Naive thymus-derived CD4-positive, alpha-beta T cell (primary cell): ENCODE data around the gene ZNF213. TPM values are rescaled to one million over a fixed set of nuclear protein-coding genes. Genes with fewer than 3 reads are reported as not detected.

Source experiments
- ATAC-seq: fragments of 150-1000 bp; cut with Tn5 transposase; 2 replicates; pipeline ENCODE4 v1.10.0; 2021; ENCODE audit warnings: mild to moderate bottlenecking, moderate library complexity
- CTCF ChIA-PET: fragments of 350-600 bp; sonication (Branson Sonifier 250); formaldehyde crosslinking; loops from one replicate; lab custom pipeline; 2021; ENCODE audit warnings: antibody characterized with exemption; lab: Charles Lee
- POLR2A ChIA-PET: fragments of 350-600 bp; sonication (Branson Sonifier 250); formaldehyde crosslinking; loops from one replicate; lab custom pipeline; 2021; ENCODE audit warnings: antibody characterized with exemption, inconsistent platforms; lab: Charles Lee
- DNase-seq, 9 donors: peaks; one replicate each; pipeline versions ENCODE4 v3.0.0 to v3.0.0-alpha.2; 2020 to 2022; ENCODE audit warnings: mixed read lengths in 1 of 9
- H3K27ac ChIP-seq: one replicate; pipeline ENCODE4 v1.7.0; 2013; ENCODE audit warnings: mild to moderate bottlenecking, low read depth, low read length, moderate library complexity
- H3K27me3 ChIP-seq, 2 donors: one replicate each; pipeline ENCODE4 v1.7.0; 2013; ENCODE audit warnings: low read length in 2 of 2, mild to moderate bottlenecking in 2 of 2, moderate library complexity in 2 of 2; ENCODE audit not compliant: control insufficient read depth in 2 of 2, insufficient read depth in 2 of 2
- H3K36me3 ChIP-seq, 3 experiments: 1 replicate in 2 of 3; 2 replicates in 1 of 3; pipeline ENCODE4 v1.7.0; 2013; ENCODE audit warnings: low read length in 3 of 3, mild to moderate bottlenecking in 3 of 3, moderate library complexity in 1 of 3; ENCODE audit not compliant: insufficient read depth in 3 of 3, control insufficient read depth in 2 of 3
- H3K4me1 ChIP-seq, 2 donors: one replicate each; pipeline ENCODE4 v1.7.0; 2013; ENCODE audit warnings: low read length in 2 of 2, mild to moderate bottlenecking in 2 of 2, moderate library complexity in 1 of 2; ENCODE audit not compliant: control insufficient read depth in 2 of 2, insufficient read depth in 2 of 2
- H3K4me3 ChIP-seq: 2 replicates; pipeline ENCODE4 v1.7.0; 2013; ENCODE audit warnings: mild to moderate bottlenecking, low read length
- H3K9me3 ChIP-seq, 3 experiments: 1 replicate in 2 of 3; 2 replicates in 1 of 3; pipeline ENCODE4 v1.7.0; 2013; ENCODE audit warnings: low read length in 3 of 3; ENCODE audit not compliant: control insufficient read depth in 2 of 3
- H3K27ac Mint-ChIP-seq, 9 donors: one replicate each; pipeline ENCODE4 v1.8.0; 2020 to 2022; ENCODE audit warnings: mixed read lengths in 9 of 9, mild to moderate bottlenecking in 8 of 9, moderate library complexity in 5 of 9, inconsistent platforms in 2 of 9
- H3K27me3 Mint-ChIP-seq, 5 donors: one replicate each; pipeline ENCODE4 v1.8.0; 2021 to 2022; ENCODE audit warnings: mixed read lengths in 5 of 5, mild to moderate bottlenecking in 1 of 5
- H3K36me3 Mint-ChIP-seq, 5 donors: one replicate each; pipeline ENCODE4 v1.8.0; 2020 to 2022; ENCODE audit warnings: mixed read lengths in 5 of 5, mild to moderate bottlenecking in 3 of 5, inconsistent platforms in 1 of 5
- H3K4me1 Mint-ChIP-seq, 7 donors: one replicate each; pipeline ENCODE4 v1.8.0; 2020 to 2022; ENCODE audit warnings: mixed read lengths in 7 of 7, mild to moderate bottlenecking in 3 of 7, inconsistent platforms in 1 of 7
- H3K4me3 Mint-ChIP-seq, 10 donors: one replicate each; pipeline ENCODE4 v1.8.0; 2020 to 2022; ENCODE audit warnings: mild to moderate bottlenecking in 10 of 10, mixed read lengths in 10 of 10, moderate library complexity in 6 of 10, inconsistent platforms in 2 of 10
- H3K9me3 Mint-ChIP-seq, 11 donors: one replicate each; pipeline ENCODE4 v1.8.0; 2020 to 2022; ENCODE audit warnings: mixed read lengths in 11 of 11, mild to moderate bottlenecking in 4 of 11, inconsistent platforms in 1 of 11, moderate library complexity in 1 of 11
- intact Hi-C, 2 donors: fragments of 100-400 bp; cut with micrococcal nuclease; formaldehyde crosslinking; loops; one replicate each; pipeline ENCODE4 v1.15.1; 2023
- polyA plus RNA-seq, 2 donors: library from polyadenylated mRNA; unstranded; fragments of 300-500 nt; fragmentation: Illumina TruSeq; gene quantifications; one replicate each; pipeline ENCODE4 v1.2.3, GENCODE V29; 2021
- total RNA-seq, 6 experiments: library from RNA in 5 of 6; stranded (reverse) in 5 of 6; gene quantifications; 1 replicate in 5 of 6; 2 replicates in 1 of 6; pipeline ENCODE4 v1.2.3 and lab custom pipeline; 2021 to 2026

The ZNF213 gene
- total and polyA plus RNA-seq, 7 experiments from 2014 or later, result 1.7 to 14.0 (median 6.5) TPM

DNA sequence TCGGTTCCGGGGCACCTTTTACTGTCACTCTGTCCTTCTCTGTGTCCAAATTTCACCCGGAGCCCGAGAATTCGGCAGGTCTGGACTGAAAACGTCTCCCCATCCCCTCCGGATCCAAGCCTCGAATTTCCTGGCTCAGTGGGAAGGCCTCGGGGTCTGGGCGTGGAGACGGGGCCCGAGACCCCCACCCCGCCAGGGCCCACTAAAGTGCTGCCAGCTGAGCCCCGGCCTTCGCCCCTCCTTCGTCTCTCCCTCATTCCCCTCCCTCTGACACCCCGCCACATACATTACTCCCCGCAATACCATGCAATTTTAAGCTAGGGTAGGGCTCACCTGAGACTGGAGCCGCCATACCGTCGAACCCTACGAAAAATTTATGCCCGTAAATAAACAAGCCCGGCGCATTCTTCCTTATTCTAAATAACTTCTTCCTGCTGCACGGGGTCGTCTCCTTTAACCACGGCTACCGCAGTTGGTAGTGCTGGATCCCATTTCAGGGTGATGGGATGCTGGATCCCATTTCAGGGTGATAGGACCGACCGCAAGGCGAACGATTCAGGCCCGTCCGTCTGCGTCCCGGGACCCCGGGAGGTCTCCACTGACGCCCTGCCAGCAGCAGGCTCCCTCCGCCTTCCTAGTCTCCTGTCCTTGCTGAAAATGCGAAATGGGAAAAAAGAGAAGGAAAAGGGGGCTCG is 48.8 kb downstream of the ZNF213 start:
- ATAC-seq (no peak), DNase-seq (no peak)
- H3K4me3 ChIP-seq, result peak overlapping the region; percentile 58
- Mint-ChIP-seq H3K9me3 (peaks cover 0 to 23% (median 5%) of the 10 kb centered on the region in 11 donors), H3K4me3 (peak overlapping the region; percentile 66 to 86 (median 79)), H3K27ac (peak overlapping the region in 6 of 9 donors; percentile 6 to 69 (median 40)), H3K4me1 (peaks cover 31 to 43% (median 32%) of the 10 kb centered on the region in 7 donors), H3K27me3 (peaks cover 79 to 87% (median 83%) of the 10 kb centered on the region in 5 donors), H3K36me3 (peaks cover 0 to 13% (median 4%) of the 10 kb centered on the region in 5 donors)
- intact Hi-C loops, result loop anchor here (1.0 to 5.0 kb wide), 7 partner anchors 9 to 317 kb away; partner anchors contain the start of genes NAA60 (in 1 of the 2), ZNF263 (in 1 of the 2) and ZNF597 (in 1 of the 2)
- H3K27ac ChIP-seq, result no peak overlapping the region
- ChIA-PET POLR2A (interaction anchor here (0.6 to 3.6 kb wide), 14 partner anchors 11 to 330 kb away, joined by 3 to 23 read pairs (median 4); partner anchors contain the start of genes ZNF174, ZNF213 and ZNF263), CTCF (interaction anchor here (0.6 to 1.5 kb wide), 5 partner anchors 36 to 317 kb away, joined by 3 to 5 read pairs (median 3); partner anchors contain the start of gene CLUAP1)
- H3K4me1 ChIP-seq, result peaks cover 14 to 22% of the 10 kb centered on the region in 2 donors
- H3K9me3 ChIP-seq, result no peaks in the 10 kb centered on the region
- H3K27me3 ChIP-seq, result peaks cover 4 to 26% of the 10 kb centered on the region in 2 donors
- no peaks in the 10 kb centered on the region for H3K36me3 ChIP-seq

GRCh38 chr16:3186946-3187690 is 52.3 kb downstream of the ZNF213 start:
- peak overlapping the region in 2 of 10 donors; percentile 18 to 19 for H3K4me3 Mint-ChIP-seq
- ChIA-PET CTCF (no interaction called here), POLR2A (interaction anchor here (0.6 to 1.3 kb wide), 3 partner anchors 29 to 212 kb away, joined by 3 to 6 read pairs (median 3); no protein-coding TSS in a partner anchor)
- no peaks in the 10 kb centered on the region for H3K36me3 ChIP-seq
- peak overlapping the region in 4 of 9 donors; percentile 53 to 92 (median 77) for H3K27ac Mint-ChIP-seq
- DNase-seq (no peak), ATAC-seq (no peak)
- peaks cover 76 to 87% (median 81%) of the 10 kb centered on the region in 5 donors for H3K27me3 Mint-ChIP-seq
- peaks cover 46 to 62% (median 56%) of the 10 kb centered on the region in 7 donors for H3K4me1 Mint-ChIP-seq
- no peak overlapping the region for H3K4me3 ChIP-seq
- peaks cover 33 to 38% of the 10 kb centered on the region in 2 donors for H3K4me1 ChIP-seq
- intact Hi-C loops, result loop anchor here in 1 of 2 donors (2.0 to 5.0 kb wide), 3 partner anchors 35 to 78 kb away; no protein-coding TSS in a partner anchor
- no peak overlapping the region for H3K27ac ChIP-seq
- peaks cover 0 to 31% (median 8%) of the 10 kb centered on the region in 11 donors for H3K9me3 Mint-ChIP-seq
- no peaks in the 10 kb centered on the region for H3K9me3 ChIP-seq
- peaks cover 23 to 35% of the 10 kb centered on the region in 2 donors for H3K27me3 ChIP-seq
- peaks cover 0 to 24% (median 6%) of the 10 kb centered on the region in 5 donors for H3K36me3 Mint-ChIP-seq

DNA sequence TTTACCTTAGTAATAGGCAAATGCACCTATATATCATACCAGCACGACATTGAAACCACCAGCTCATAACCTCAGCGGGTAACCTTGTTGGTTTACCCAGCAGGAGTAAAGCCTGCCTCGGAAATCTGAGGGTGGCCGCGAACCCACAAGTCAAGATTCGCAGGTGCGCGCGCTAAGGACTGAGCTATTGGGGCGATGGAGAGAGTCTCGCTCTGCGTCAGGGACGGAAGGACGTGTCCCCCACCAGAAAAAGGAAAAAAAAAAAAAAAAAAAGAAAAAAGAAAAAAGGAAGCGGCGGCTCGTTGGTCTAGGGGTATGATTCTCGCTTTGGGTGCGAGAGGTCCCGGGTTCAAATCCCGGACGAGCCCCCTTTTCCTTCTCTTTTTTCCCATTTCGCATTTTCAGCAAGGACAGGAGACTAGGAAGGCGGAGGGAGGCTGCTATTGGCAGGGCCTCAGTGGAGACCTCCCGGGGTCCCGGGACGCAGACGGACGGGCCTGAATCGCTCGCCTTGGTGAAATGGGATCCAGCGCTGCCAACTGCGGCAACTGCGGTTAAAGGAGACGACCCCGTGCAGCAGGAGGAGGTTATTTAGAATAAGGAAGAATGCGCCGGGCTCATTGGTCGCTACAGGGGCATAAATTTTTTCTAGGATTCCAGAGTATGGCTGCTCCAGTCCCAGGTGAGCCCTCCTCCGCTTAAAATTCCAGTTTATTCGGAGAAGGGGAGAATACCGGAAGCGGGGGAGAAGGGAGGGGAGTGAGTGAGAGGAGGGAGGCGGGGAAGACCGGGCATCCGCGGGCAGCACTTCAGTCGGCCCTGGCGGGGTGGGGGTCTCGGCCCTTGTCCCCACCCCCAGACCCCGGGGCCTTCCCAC is 53.2 kb downstream of the ZNF213 start, which contains the start of gene OR1F1:
Gene OR1F1 (plus strand): TSS at position 407 of the 877 bp plus-strand sequence.
- Histone ChIP-seq H3K9me3 (no peaks in the 10 kb centered on the region), H3K36me3 (no peaks in the 10 kb centered on the region), H3K4me3 (peak within 1 kb of the TSS; percentile 6), H3K4me1 (peaks cover 29 to 32% of the 10 kb centered on the region in 2 donors), H3K27ac (no peak within 1 kb of the TSS), H3K27me3 (peaks cover 23 to 28% of the 10 kb centered on the region in 2 donors)
- Mint-ChIP-seq H3K4me3 (peak within 1 kb of the TSS; percentile 59 to 86 (median 80)), H3K9me3 (peaks cover 0 to 34% (median 8%) of the 10 kb centered on the region in 11 donors), H3K27ac (peak within 1 kb of the TSS in 8 of 9 donors; percentile 49 to 92 (median 74)), H3K36me3 (peaks cover 0 to 25% (median 6%) of the 10 kb centered on the region in 5 donors), H3K4me1 (peaks cover 41 to 55% (median 50%) of the 10 kb centered on the region in 7 donors), H3K27me3 (peaks cover 70 to 82% (median 75%) of the 10 kb centered on the region in 5 donors)
- ChIA-PET POLR2A (interaction anchor here (0.6 to 1.3 kb wide), 5 partner anchors 14 to 211 kb away, joined by 3 to 6 read pairs (median 3); no protein-coding TSS in a partner anchor), CTCF (no interaction called here)
- intact Hi-C loops, result loop anchor here (2.0 to 5.0 kb wide), 6 partner anchors 17 to 77 kb away; partner anchors contain the start of gene ZNF200 (in 1 of the 2)
- ATAC-seq (peak; percentile 66), DNase-seq (peak in 7 of 9 donors; percentile 18 to 62 (median 46))

GRCh38 chr16:3188675-3188924 is 53.8 kb downstream of the ZNF213 start:
- Histone ChIP-seq H3K9me3 (no peaks in the 10 kb centered on the region), H3K4me1 (peaks cover 24 to 27% of the 10 kb centered on the region in 2 donors), H3K27me3 (peaks cover 28 to 29% of the 10 kb centered on the region in 2 donors), H3K27ac (no peak overlapping the region), H3K36me3 (no peaks in the 10 kb centered on the region), H3K4me3 (peak overlapping the region; percentile 6)
- Mint-ChIP-seq H3K27me3 (peaks cover 65 to 76% (median 72%) of the 10 kb centered on the region in 5 donors), H3K9me3 (peaks cover 0 to 34% (median 8%) of the 10 kb centered on the region in 11 donors), H3K4me3 (peak overlapping the region in 8 of 10 donors; percentile 71 to 84 (median 78)), H3K36me3 (peaks cover 0 to 25% (median 6%) of the 10 kb centered on the region in 5 donors), H3K27ac (peak overlapping the region in 2 of 9 donors; percentile 23 to 74), H3K4me1 (peaks cover 36 to 49% (median 44%) of the 10 kb centered on the region in 7 donors)
- ChIA-PET CTCF (no interaction called here), POLR2A (interaction anchor here (0.8 to 1.5 kb wide), 7 partner anchors 15 to 114 kb away, joined by 3 to 6 read pairs (median 4); partner anchors contain the start of gene ZNF200)
- ATAC-seq (no peak), DNase-seq (no peak)
- intact Hi-C loops, result loop anchor here (2.0 to 5.0 kb wide), 5 partner anchors 18 to 46 kb away; partner anchors contain the start of gene ZNF200 (in 1 of the 2)

DNA sequence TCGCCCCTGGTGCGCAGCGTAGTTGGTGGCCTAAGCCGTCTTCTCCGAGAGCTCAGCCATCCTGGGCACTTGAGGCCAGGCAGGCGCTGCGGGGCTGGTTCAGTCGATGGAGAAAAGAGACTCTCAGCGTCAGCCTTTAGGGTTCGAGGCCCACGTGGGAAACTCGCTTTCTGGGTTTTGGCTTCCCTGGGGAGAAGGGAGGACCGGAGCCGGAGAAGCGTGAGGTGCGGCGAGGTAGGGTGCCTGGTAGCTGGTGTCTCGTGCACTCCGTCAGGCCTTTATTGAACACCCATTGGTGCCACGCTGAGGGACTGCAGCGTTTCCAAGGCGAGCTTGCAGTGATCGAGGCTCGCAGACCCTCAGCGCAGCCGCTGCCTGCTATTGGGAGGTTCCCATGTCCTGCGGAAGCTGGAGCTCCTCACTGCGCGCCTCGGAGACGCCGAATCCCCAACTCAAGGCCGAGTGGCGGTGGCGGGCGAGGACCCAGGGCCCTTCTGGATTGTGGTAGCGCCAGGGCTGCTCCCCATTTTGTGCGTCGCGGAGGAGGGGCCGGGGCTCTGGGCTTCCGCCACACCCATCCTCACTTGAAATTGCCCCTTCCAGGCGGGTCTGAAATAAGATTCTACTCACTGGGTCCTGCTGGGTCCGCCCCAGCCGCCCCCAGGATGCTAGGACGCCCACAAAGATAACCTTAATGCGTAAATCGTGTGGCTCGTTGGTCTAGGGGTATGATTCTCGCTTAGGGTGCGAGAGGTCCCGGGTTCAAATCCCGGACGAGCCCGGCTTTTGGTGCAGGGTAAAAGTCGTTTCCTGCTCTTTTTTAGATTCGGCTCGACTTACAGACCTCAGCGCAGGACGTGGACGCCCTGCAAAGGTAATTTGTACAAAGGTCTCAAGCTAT is 54.3 kb downstream of the ZNF213 start:
- H3K9me3 ChIP-seq, result no peaks in the 10 kb centered on the region
- H3K4me3 Mint-ChIP-seq, result peak overlapping the region; percentile 64 to 86 (median 78)
- peak in 2 of 9 donors; percentile 32 to 53 for DNase-seq

More for the DNA sequence above, 54.3 kb downstream of the ZNF213 start:
- CTCF ChIA-PET, result no interaction called here
- H3K27ac ChIP-seq, result no peak overlapping the region
- intact Hi-C loops, result loop anchor here (2.0 to 5.0 kb wide), 5 partner anchors 18 to 46 kb away; partner anchors contain the start of gene ZNF200 (in 1 of the 2)
- peaks cover 65 to 74% (median 72%) of the 10 kb centered on the region in 5 donors for H3K27me3 Mint-ChIP-seq
- H3K36me3 Mint-ChIP-seq, result peaks cover 2 to 23% (median 6%) of the 10 kb centered on the region in 5 donors
- H3K27ac Mint-ChIP-seq, result peak overlapping the region in 7 of 9 donors; percentile 28 to 88 (median 72)
- peak overlapping the region; percentile 6 for H3K4me3 ChIP-seq
- peaks cover 0 to 31% (median 6%) of the 10 kb centered on the region in 11 donors for H3K9me3 Mint-ChIP-seq
- H3K4me1 ChIP-seq, result peaks cover 23 to 26% of the 10 kb centered on the region in 2 donors
- peaks cover 28 to 32% of the 10 kb centered on the region in 2 donors for H3K27me3 ChIP-seq
- H3K4me1 Mint-ChIP-seq, result peaks cover 31 to 49% (median 43%) of the 10 kb centered on the region in 7 donors
- POLR2A ChIA-PET, result interaction anchor here (0.7 to 1.5 kb wide), 12 partner anchors 15 to 315 kb away, joined by 3 to 6 read pairs (median 3); partner anchors contain the start of gene ZNF200
- H3K36me3 ChIP-seq, result no peaks in the 10 kb centered on the region
- ATAC-seq, result peak; percentile 44
